ENCODE results near the gene OTOP3. TPM values are rescaled to one million over a fixed set of nuclear protein-coding genes. Genes with fewer than 3 reads are reported as not detected.
A peak's percentile ranks its signal among the peaks of the same experiment; 100 is the strongest.
"Not testable (repeated sequence)": the region's sequence is repeated elsewhere in the genome, so short reads cannot be mapped to it uniquely, and the experiment has no call there.

OTOP3 gene
- polyA plus RNA-seq, 3 donors, result not detected

GRCh38 chr17:74981979-74982662 lies 46.4 kb downstream of the OTOP3 start:
- WGBS (ENCODE audit: insufficient coverage), result 0% methylated on average over 54 of the region's 61 CpGs

GRCh38 chr17:74982663-74983313 lies 47.1 kb downstream of the OTOP3 start:
- peak overlapping the region in 1 of 3 experiments; percentile 76 for H3K4me3 ChIP-seq (replicated peaks in 1 of 3; ENCODE audit: low read depth in 2 of 3, low read length in 3 of 3)
- peak overlapping the region; percentile 34 for H3K9ac ChIP-seq (ENCODE audit: insufficient read depth, low read length, poor library complexity, severe bottlenecking)
- not testable (repeated sequence) for H3K27ac ChIP-seq (ENCODE audit: low read depth in 1 of 2, low read length in 2 of 2); H3K36me3 ChIP-seq (replicated peaks in 1 of 2; ENCODE audit: control insufficient read depth in 1 of 2, insufficient read depth in 2 of 2, low read length in 2 of 2); DNase-seq; H4K20me1 ChIP-seq (ENCODE audit: insufficient read depth, low read length); H3K36me3 Mint-ChIP-seq; H3K79me2 ChIP-seq (ENCODE audit: insufficient read depth, low read length); H3K9me3 ChIP-seq (replicated peaks in 1 of 2; ENCODE audit: control insufficient read depth in 1 of 2, insufficient read depth in 1 of 2, low read length in 2 of 2)
- H3K4me2 ChIP-seq (replicated peaks; ENCODE audit: extremely low read depth, low read length, poor library complexity, severe bottlenecking), result peak overlapping the region; percentile 77
- Mint-ChIP-seq H3K27ac (peak overlapping the region in 1 of 7 donors; percentile 12), H3K4me1 (peaks cover 32% of the 10 kb centered on the region), H3K4me3 (peak overlapping the region in 1 of 2 donors; percentile 92), H3K9me3 (peaks cover 0 to 12% (median 3%) of the 10 kb centered on the region in 7 donors), H3K27me3 (ENCODE audit: low read depth in 3 of 3) (peaks cover 53 to 72% (median 72%) of the 10 kb centered on the region in 3 donors)
- peaks cover 21 to 55% of the 10 kb centered on the region in 2 donors for H3K27me3 ChIP-seq (ENCODE audit: control insufficient read depth in 2 of 2, insufficient read depth in 2 of 2, low read length in 2 of 2)
- H3K4me1 ChIP-seq (ENCODE audit: control insufficient read depth in 1 of 2, insufficient read depth in 2 of 2, low read length in 2 of 2), result peaks cover 32 to 40% of the 10 kb centered on the region in 2 donors
- 13% methylated on average over 9 of the region's 14 CpGs for WGBS (ENCODE audit: insufficient coverage)
- intact Hi-C loops (cut with micrococcal nuclease), result loop anchor here in 1 of 2 donors (10.0 kb wide), 1 partner anchor 52 kb away; no protein-coding TSS in a partner anchor
- H2AFZ ChIP-seq (ENCODE audit: insufficient read depth, low read depth, low read length, poor library complexity, severe bottlenecking), result peak overlapping the region; percentile 85

More at GRCh38 chr17:74981979-74982662, 46.4 kb downstream of the OTOP3 start:
- peak overlapping the region; percentile 85 for H2AFZ ChIP-seq (ENCODE audit: insufficient read depth, low read depth, low read length, poor library complexity, severe bottlenecking)
- H3K9me3 Mint-ChIP-seq, result peaks cover 0 to 12% (median 3%) of the 10 kb centered on the region in 7 donors
- DNase-seq, result peak; percentile 44 to 62 (median 52)
- peaks cover 31% of the 10 kb centered on the region for H3K4me1 Mint-ChIP-seq
- intact Hi-C loops (cut with micrococcal nuclease), result loop anchor here in 1 of 2 donors (10.0 kb wide), 1 partner anchor 53 kb away; no protein-coding TSS in a partner anchor
- H3K9ac ChIP-seq (ENCODE audit: insufficient read depth, low read length, poor library complexity, severe bottlenecking), result peak overlapping the region; percentile 34
- no peaks in the 10 kb centered on the region for H3K36me3 ChIP-seq (replicated peaks in 1 of 2; ENCODE audit: control insufficient read depth in 1 of 2, insufficient read depth in 2 of 2, low read length in 2 of 2)
- H3K27ac ChIP-seq (ENCODE audit: low read depth in 1 of 2, low read length in 2 of 2), result no peak overlapping the region
- TF ChIP-seq CTCF (IDR thresholded peaks at IDR 0.05), result no peak
- H3K36me3 Mint-ChIP-seq, result peaks cover 0 to 2% of the 10 kb centered on the region in 2 donors
- H3K27me3 Mint-ChIP-seq (ENCODE audit: low read depth in 3 of 3), result peaks cover 55 to 74% (median 73%) of the 10 kb centered on the region in 3 donors
- H3K27ac Mint-ChIP-seq, result peak overlapping the region in 5 of 7 donors; percentile 21 to 81 (median 37)
- peaks cover 29 to 34% of the 10 kb centered on the region in 2 donors for H3K4me1 ChIP-seq (ENCODE audit: control insufficient read depth in 1 of 2, insufficient read depth in 2 of 2, low read length in 2 of 2)
- H3K4me2 ChIP-seq (replicated peaks; ENCODE audit: extremely low read depth, low read length, poor library complexity, severe bottlenecking), result peak overlapping the region; percentile 77
- H4K20me1 ChIP-seq (ENCODE audit: insufficient read depth, low read length), result no peaks in the 10 kb centered on the region
- H3K79me2 ChIP-seq (ENCODE audit: insufficient read depth, low read length), result no peaks in the 10 kb centered on the region
- peaks cover 21 to 55% of the 10 kb centered on the region in 2 donors for H3K27me3 ChIP-seq (ENCODE audit: control insufficient read depth in 2 of 2, insufficient read depth in 2 of 2, low read length in 2 of 2)
- peak overlapping the region; percentile 79 to 92 for H3K4me3 Mint-ChIP-seq
- H3K4me3 ChIP-seq (replicated peaks in 1 of 3; ENCODE audit: low read depth in 2 of 3, low read length in 3 of 3), result peak overlapping the region; percentile 24 to 76 (median 27)
- H3K9me3 ChIP-seq (replicated peaks in 1 of 2; ENCODE audit: control insufficient read depth in 1 of 2, insufficient read depth in 1 of 2, low read length in 2 of 2), result no peaks in the 10 kb centered on the region

All from CD14-positive monocyte (primary cell).